ENCODE measurements around the gene LRRC45.
"Not testable (repeated sequence)": the region's sequence is repeated elsewhere in the genome, so short reads cannot be mapped to it uniquely, and the experiment has no call there.

The LRRC45 gene

GRCh38 chr17:82022981-82023446 is at the start of gene LRRC45:
Gene LRRC45 (plus strand): TSS chr17:82023305. CDS start chr17:82023644, 339 bp downstream.
- Mint-ChIP-seq H3K4me3 (peak within 1 kb of the TSS; percentile 88), H3K9me3 (no peaks in the 10 kb centered on the region), H3K4me1 (ENCODE audit: low read depth) (peaks cover 14% of the 10 kb centered on the region), H3K27ac (peak within 1 kb of the TSS; percentile 76), H3K36me3 (ENCODE audit: low read depth) (peaks cover 8% of the 10 kb centered on the region), H3K27me3 (no peaks in the 10 kb centered on the region)

GRCh38 chr17:81973432-81973831 is 49.7 kb upstream of the LRRC45 start:
- Mint-ChIP-seq H3K27ac (no peak overlapping the region), H3K27me3 (no peaks in the 10 kb centered on the region), H3K36me3 (ENCODE audit: low read depth) (no peaks in the 10 kb centered on the region), H3K9me3 (no peaks in the 10 kb centered on the region), H3K4me1 (ENCODE audit: low read depth) (peaks cover 19% of the 10 kb centered on the region), H3K4me3 (no peak overlapping the region)

GRCh38 chr17:81976332-81977210 is 46.5 kb upstream of the LRRC45 start:
- Mint-ChIP-seq H3K4me1 (ENCODE audit: low read depth) (peaks cover 36% of the 10 kb centered on the region), H3K9me3 (no peaks in the 10 kb centered on the region), H3K36me3 (ENCODE audit: low read depth) (peaks cover 7% of the 10 kb centered on the region), H3K27ac (peak overlapping the region; percentile 95), H3K27me3 (no peaks in the 10 kb centered on the region), H3K4me3 (peak overlapping the region; percentile 94)

GRCh38 chr17:81977211-81977808 is 45.8 kb upstream of the LRRC45 start, which contains the start of gene ASPSCR1:
Gene ASPSCR1 (plus strand): TSS chr17:81977629. CDS start chr17:81977647, 18 bp downstream.
- Mint-ChIP-seq H3K9me3 (no peaks in the 10 kb centered on the region), H3K4me1 (ENCODE audit: low read depth) (peaks cover 37% of the 10 kb centered on the region), H3K27ac (peak within 1 kb of the TSS; percentile 95), H3K4me3 (peak within 1 kb of the TSS; percentile 94), H3K27me3 (no peaks in the 10 kb centered on the region), H3K36me3 (ENCODE audit: low read depth) (peaks cover 8% of the 10 kb centered on the region)

- peak overlapping the region; percentile 76 for H3K4me3 Mint-ChIP-seq
- no peaks in the 10 kb centered on the region for H3K9me3 Mint-ChIP-seq
- peaks cover 11% of the 10 kb centered on the region for H3K36me3 Mint-ChIP-seq (ENCODE audit: low read depth)
- H3K27ac Mint-ChIP-seq = no peak overlapping the region
- H3K4me1 Mint-ChIP-seq (ENCODE audit: low read depth) = peaks cover 41% of the 10 kb centered on the region
- no peaks in the 10 kb centered on the region for H3K27me3 Mint-ChIP-seq
Measured at GRCh38 chr17:81978524-81979298, 44.4 kb upstream of the LRRC45 start.

- no peaks in the 10 kb centered on the region for H3K9me3 Mint-ChIP-seq
- H3K4me1 Mint-ChIP-seq (ENCODE audit: low read depth) = peaks cover 41% of the 10 kb centered on the region
- no peaks in the 10 kb centered on the region for H3K27me3 Mint-ChIP-seq
- H3K27ac Mint-ChIP-seq = no peak overlapping the region
- H3K4me3 Mint-ChIP-seq = no peak overlapping the region
- peaks cover 15% of the 10 kb centered on the region for H3K36me3 Mint-ChIP-seq (ENCODE audit: low read depth)
Measured at GRCh38 chr17:81980122-81980521, 43.0 kb upstream of the LRRC45 start.

- Mint-ChIP-seq H3K27me3 (no peaks in the 10 kb centered on the region), H3K27ac (no peak overlapping the region), H3K9me3 (no peaks in the 10 kb centered on the region), H3K4me1 (ENCODE audit: low read depth) (peaks cover 41% of the 10 kb centered on the region), H3K36me3 (ENCODE audit: low read depth) (peaks cover 17% of the 10 kb centered on the region), H3K4me3 (no peak overlapping the region)
Measured at GRCh38 chr17:81980707-81981343, 42.3 kb upstream of the LRRC45 start.

- not testable (repeated sequence) for H3K4me3 Mint-ChIP-seq, H3K9me3 Mint-ChIP-seq, H3K27ac Mint-ChIP-seq, H3K27me3 Mint-ChIP-seq
- peaks cover 20% of the 10 kb centered on the region for H3K36me3 Mint-ChIP-seq (ENCODE audit: low read depth)
- peaks cover 34% of the 10 kb centered on the region for H3K4me1 Mint-ChIP-seq (ENCODE audit: low read depth)
Measured at GRCh38 chr17:81981511-81981910, 41.6 kb upstream of the LRRC45 start.

GRCh38 chr17:81983011-81983638 is 40.0 kb upstream of the LRRC45 start:
- H3K27ac Mint-ChIP-seq = no peak overlapping the region
- no peaks in the 10 kb centered on the region for H3K27me3 Mint-ChIP-seq
- H3K4me3 Mint-ChIP-seq = no peak overlapping the region
- H3K9me3 Mint-ChIP-seq = no peaks in the 10 kb centered on the region
- H3K36me3 Mint-ChIP-seq (ENCODE audit: low read depth) = peaks cover 24% of the 10 kb centered on the region
- H3K4me1 Mint-ChIP-seq (ENCODE audit: low read depth) = peaks cover 30% of the 10 kb centered on the region

- Mint-ChIP-seq H3K27ac (no peak overlapping the region), H3K4me1 (ENCODE audit: low read depth) (peaks cover 25% of the 10 kb centered on the region)
Measured at GRCh38 chr17:81983639-81984373, 39.3 kb upstream of the LRRC45 start.

GRCh38 chr17:81984773-81985410 is 38.2 kb upstream of the LRRC45 start:
- Mint-ChIP-seq H3K36me3 (ENCODE audit: low read depth) (peaks cover 24% of the 10 kb centered on the region), H3K27me3 (no peaks in the 10 kb centered on the region), H3K27ac (peak overlapping the region; percentile 45), H3K4me1 (ENCODE audit: low read depth) (peaks cover 15% of the 10 kb centered on the region), H3K9me3 (no peaks in the 10 kb centered on the region), H3K4me3 (no peak overlapping the region)

More at GRCh38 chr17:81983639-81984373, 39.3 kb upstream of the LRRC45 start:
- Mint-ChIP-seq H3K27me3 (no peaks in the 10 kb centered on the region), H3K36me3 (ENCODE audit: low read depth) (peaks cover 24% of the 10 kb centered on the region), H3K9me3 (no peaks in the 10 kb centered on the region), H3K4me3 (no peak overlapping the region)

- Mint-ChIP-seq H3K27me3 (no peaks in the 10 kb centered on the region), H3K4me3 (no peak overlapping the region), H3K9me3 (no peaks in the 10 kb centered on the region), H3K36me3 (ENCODE audit: low read depth) (peaks cover 17% of the 10 kb centered on the region), H3K4me1 (ENCODE audit: low read depth) (peaks cover 5% of the 10 kb centered on the region), H3K27ac (no peak overlapping the region)
Measured at GRCh38 chr17:81986606-81987005, 36.5 kb upstream of the LRRC45 start.

- H3K27ac Mint-ChIP-seq = no peak overlapping the region
- H3K27me3 Mint-ChIP-seq = no peaks in the 10 kb centered on the region
- no peak overlapping the region for H3K4me3 Mint-ChIP-seq
- H3K4me1 Mint-ChIP-seq (ENCODE audit: low read depth) = peaks cover 5% of the 10 kb centered on the region
- peaks cover 16% of the 10 kb centered on the region for H3K36me3 Mint-ChIP-seq (ENCODE audit: low read depth)
- no peaks in the 10 kb centered on the region for H3K9me3 Mint-ChIP-seq
Measured at GRCh38 chr17:81987161-81987770, 35.8 kb upstream of the LRRC45 start.

Data from stimulated activated naive CD8-positive, alpha-beta T cell treated with anti-CD3 and anti-CD28 coated beads, Interleukin-15, Interleukin-2, amounts not matched to agents 100 ng/mL and 50 ng/mL, for 24 hours (primary cell).